Fibroblast of lung (primary cell): ENCODE results near the gene IVD. TPM values are rescaled to one million over a fixed set of nuclear protein-coding genes. Genes with fewer than 3 reads are reported as not detected.

ENCODE experiments used
- DNase-seq, 2 donors: peaks; one replicate each; pipeline versions ENCODE4 v3.0.0 to v3.0.0-alpha.2; 2010; ENCODE audit warnings: low read depth in 2 of 2
- H2AFZ ChIP-seq: 2 replicates; pipeline ENCODE4 v1.5.1; 2012; ENCODE audit warnings: low read length, control low read depth, inconsistent platforms
- H3K27ac ChIP-seq: 2 replicates; pipeline ENCODE4 v1.5.1; 2011; ENCODE audit warnings: low read length, control low read depth; ENCODE audit not compliant: insufficient read depth
- H3K27me3 ChIP-seq: 2 replicates; pipeline ENCODE4 v1.5.1; 2011; ENCODE audit warnings: mild to moderate bottlenecking, low read length; ENCODE audit not compliant: control insufficient read depth, insufficient read depth
- H3K36me3 ChIP-seq: 2 replicates; pipeline ENCODE4 v1.5.1; 2011; ENCODE audit warnings: low read length; ENCODE audit not compliant: control insufficient read depth, insufficient read depth
- H3K4me1 ChIP-seq: 2 replicates; pipeline ENCODE4 v1.5.1; 2011; ENCODE audit warnings: low read length; ENCODE audit not compliant: control insufficient read depth, insufficient read depth; ENCODE audit errors: extremely low read depth
- H3K4me2 ChIP-seq: 2 replicates; pipeline ENCODE4 v1.5.1; 2011; ENCODE audit warnings: low read length, control low read depth; ENCODE audit not compliant: insufficient read depth; ENCODE audit errors: extremely low read depth
- H3K4me3 ChIP-seq, 4 experiments: fragments of 200-600 bp in 1 of 4; sonication (generic) in 1 of 4; replicated peaks in 1 of 4; 2 replicates each; pipeline ENCODE4 v1.5.1; 2011 to 2016; ENCODE audit warnings: low read length in 4 of 4, low read depth in 3 of 4, mild to moderate bottlenecking in 3 of 4, control low read depth in 2 of 4, inconsistent platforms in 1 of 4, mixed read lengths in 1 of 4; ENCODE audit not compliant: insufficient read depth in 1 of 4; ENCODE audit errors: control extremely low read depth in 1 of 4
- H3K79me2 ChIP-seq: 2 replicates; pipeline ENCODE4 v1.5.1; 2012; ENCODE audit warnings: mild to moderate bottlenecking, low read length, inconsistent platforms; ENCODE audit not compliant: control insufficient read depth, insufficient read depth
- H3K9ac ChIP-seq: 2 replicates; pipeline ENCODE4 v1.5.1; 2011; ENCODE audit warnings: mild to moderate bottlenecking, low read length, control low read depth; ENCODE audit not compliant: insufficient read depth
- H3K9me3 ChIP-seq: 2 replicates; pipeline ENCODE4 v1.5.1; 2012; ENCODE audit warnings: low read depth, low read length; ENCODE audit not compliant: control insufficient read depth, insufficient read depth
- H4K20me1 ChIP-seq: 2 replicates; pipeline ENCODE4 v1.5.1; 2011; ENCODE audit warnings: low read length; ENCODE audit not compliant: control insufficient read depth, insufficient read depth; ENCODE audit errors: extremely low read depth
- EZH2 ChIP-seq: IDR thresholded peaks from 2 replicates; pipeline ENCODE4 v1.5.1; 2012; ENCODE audit warnings: low read length, control low read depth, mild to moderate bottlenecking; ENCODE audit errors: missing control alignments
- polyA plus RNA-seq, 2 donors: library from polyadenylated mRNA; depleted of rRNA in 1 of 2; stranded (reverse) in 1 of 2; unstranded in 1 of 2; fragments of >200 nt; gene quantifications; 2 replicates each; pipeline ENCODE4 v1.2.1, GENCODE V29; 2011 to 2012; ENCODE audit warnings: missing spikeins in 1 of 2
- total RNA-seq: library from RNA; depleted of rRNA; stranded (reverse); fragments of >200 nt; gene quantifications from 2 replicates; pipeline ENCODE4 v1.2.1, GENCODE V29; 2014
- TF ChIP-seq, protein P1 (sequence below), 2 donors: IDR thresholded peaks in 1 of 2; conservative IDR thresholded peaks in 1 of 2; 1 replicate in 1 of 2; 2 replicates in 1 of 2; pipeline ENCODE4 v1.5.1; 2011 to 2012; ENCODE audit warnings: low read length in 2 of 2, control low read depth in 1 of 2, inconsistent platforms in 1 of 2, low read depth in 1 of 2, mild to moderate bottlenecking in 1 of 2

Gene IVD
- total and polyA plus RNA-seq, 2 donors (not counting 1 experiment from before 2014, with no cell fraction given): 37.9 to 61.8 TPM

DNA sequence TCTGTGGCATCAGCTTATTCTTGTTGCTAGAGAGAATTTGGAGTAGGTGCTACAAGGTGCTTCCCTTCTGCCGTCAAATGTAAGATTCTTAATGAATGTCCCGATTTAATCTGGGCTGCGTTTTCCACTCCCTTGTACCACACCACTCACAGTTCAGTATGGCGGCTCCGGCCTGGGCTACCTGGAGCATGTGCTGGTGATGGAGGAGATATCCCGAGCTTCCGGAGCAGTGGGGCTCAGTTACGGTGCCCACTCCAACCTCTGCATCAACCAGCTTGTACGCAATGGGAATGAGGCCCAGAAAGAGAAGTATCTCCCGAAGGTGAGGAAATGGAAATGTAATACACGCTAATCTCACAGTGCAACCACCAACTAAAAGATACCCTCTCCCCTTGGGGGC is 4.9 kb downstream of the IVD start:
- TF ChIP-seq EZH2: no peak
- TF ChIP-seq, protein P1, sequence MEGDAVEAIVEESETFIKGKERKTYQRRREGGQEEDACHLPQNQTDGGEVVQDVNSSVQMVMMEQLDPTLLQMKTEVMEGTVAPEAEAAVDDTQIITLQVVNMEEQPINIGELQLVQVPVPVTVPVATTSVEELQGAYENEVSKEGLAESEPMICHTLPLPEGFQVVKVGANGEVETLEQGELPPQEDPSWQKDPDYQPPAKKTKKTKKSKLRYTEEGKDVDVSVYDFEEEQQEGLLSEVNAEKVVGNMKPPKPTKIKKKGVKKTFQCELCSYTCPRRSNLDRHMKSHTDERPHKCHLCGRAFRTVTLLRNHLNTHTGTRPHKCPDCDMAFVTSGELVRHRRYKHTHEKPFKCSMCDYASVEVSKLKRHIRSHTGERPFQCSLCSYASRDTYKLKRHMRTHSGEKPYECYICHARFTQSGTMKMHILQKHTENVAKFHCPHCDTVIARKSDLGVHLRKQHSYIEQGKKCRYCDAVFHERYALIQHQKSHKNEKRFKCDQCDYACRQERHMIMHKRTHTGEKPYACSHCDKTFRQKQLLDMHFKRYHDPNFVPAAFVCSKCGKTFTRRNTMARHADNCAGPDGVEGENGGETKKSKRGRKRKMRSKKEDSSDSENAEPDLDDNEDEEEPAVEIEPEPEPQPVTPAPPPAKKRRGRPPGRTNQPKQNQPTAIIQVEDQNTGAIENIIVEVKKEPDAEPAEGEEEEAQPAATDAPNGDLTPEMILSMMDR (conservative IDR thresholded peaks at IDR 0.05 in 1 of 2, IDR thresholded peaks at IDR 0.05 in 1 of 2; ENCODE audit: low read depth in 1 of 2, low read length in 2 of 2): no peak
- H3K27me3 ChIP-seq: no peaks in the 10 kb centered on the region
- no peak overlapping the region for H2AFZ ChIP-seq
- no peaks in the 10 kb centered on the region for H3K9me3 ChIP-seq
- peaks cover 3% of the 10 kb centered on the region for H3K4me1 ChIP-seq
- H3K36me3 ChIP-seq: peaks cover 28% of the 10 kb centered on the region
- no peaks in the 10 kb centered on the region for H4K20me1 ChIP-seq
- H3K27ac ChIP-seq: no peak overlapping the region
- H3K79me2 ChIP-seq: peaks cover 10% of the 10 kb centered on the region
- no peak overlapping the region for H3K4me3 ChIP-seq
- H3K4me2 ChIP-seq: no peak overlapping the region
- no peak for DNase-seq
- no peak overlapping the region for H3K9ac ChIP-seq

DNA sequence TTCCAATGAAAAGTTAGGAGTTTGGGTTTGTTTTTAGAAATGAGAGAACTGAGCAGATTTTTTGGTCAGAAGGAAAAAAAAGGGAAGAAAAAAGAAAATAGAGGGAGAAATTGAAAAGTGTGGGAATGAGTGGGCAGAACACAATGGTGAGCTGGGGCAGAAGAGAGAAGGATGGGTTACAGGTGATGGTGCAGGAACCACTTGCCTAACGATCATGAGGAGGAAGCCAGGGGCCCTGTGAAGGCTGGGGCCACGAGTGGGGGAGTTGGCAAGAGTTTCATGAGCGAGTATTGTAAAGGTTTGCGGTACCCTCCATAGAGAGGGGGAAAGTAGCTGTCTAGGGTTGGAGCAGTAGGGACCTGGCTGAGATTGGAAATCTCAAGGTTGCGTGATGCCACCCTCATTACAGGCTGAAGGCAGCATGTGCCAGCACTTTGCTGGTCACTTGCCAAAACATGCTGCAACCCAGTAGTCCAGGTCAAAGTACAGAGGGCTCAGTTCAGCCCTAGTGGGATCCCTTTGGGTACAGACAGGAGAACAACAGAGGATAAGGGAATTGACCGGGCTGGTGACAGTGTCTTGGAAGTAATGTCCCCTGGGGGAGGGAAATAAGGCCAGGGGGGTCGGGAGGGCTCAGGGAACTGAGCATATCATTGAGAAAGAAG is 6.6 kb downstream of the IVD start:
- Histone ChIP-seq H3K4me1 (no peaks in the 10 kb centered on the region), H3K27me3 (no peaks in the 10 kb centered on the region), H3K4me2 (no peak overlapping the region), H3K4me3 (no peak overlapping the region), H4K20me1 (no peaks in the 10 kb centered on the region), H2AFZ (no peak overlapping the region), H3K79me2 (no peaks in the 10 kb centered on the region), H3K27ac (no peak overlapping the region), H3K9ac (no peak overlapping the region), H3K36me3 (peaks cover 33% of the 10 kb centered on the region), H3K9me3 (no peaks in the 10 kb centered on the region)
- TF ChIP-seq, protein P1 (conservative IDR thresholded peaks at IDR 0.05 in 1 of 2, IDR thresholded peaks at IDR 0.05 in 1 of 2; ENCODE audit: low read depth in 1 of 2, low read length in 2 of 2): no peak
- TF ChIP-seq EZH2: no peak
- no peak for DNase-seq

DNA sequence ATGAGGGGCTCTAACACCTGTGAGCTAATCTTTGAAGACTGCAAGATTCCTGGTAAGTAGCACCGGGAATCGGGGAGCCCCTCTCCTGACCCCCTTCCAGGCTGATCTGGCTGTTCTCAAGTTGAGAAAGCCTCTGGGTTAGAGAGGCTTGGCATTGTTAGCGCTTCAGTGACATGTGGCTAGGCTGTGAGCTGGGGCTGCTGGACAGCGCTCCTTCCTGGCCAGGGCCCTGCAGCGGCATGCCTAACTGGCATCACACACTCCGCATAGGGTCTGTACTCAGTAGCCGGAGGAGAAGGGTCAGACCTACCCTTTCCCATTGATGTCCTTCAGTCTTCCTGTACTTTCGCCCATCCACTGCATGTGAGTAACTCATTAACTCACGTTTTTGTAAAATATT is 7.4 kb downstream of the IVD start:
- TF ChIP-seq, protein P1 (conservative IDR thresholded peaks at IDR 0.05 in 1 of 2, IDR thresholded peaks at IDR 0.05 in 1 of 2; ENCODE audit: low read depth in 1 of 2, low read length in 2 of 2): no peak
- TF ChIP-seq EZH2: no peak
- H3K4me3 ChIP-seq: no peak overlapping the region
- H3K27ac ChIP-seq: no peak overlapping the region
- no peak overlapping the region for H3K9ac ChIP-seq
- no peaks in the 10 kb centered on the region for H4K20me1 ChIP-seq
- H3K36me3 ChIP-seq: peaks cover 33% of the 10 kb centered on the region
- no peaks in the 10 kb centered on the region for H3K4me1 ChIP-seq
- no peak overlapping the region for H3K4me2 ChIP-seq
- H2AFZ ChIP-seq: no peak overlapping the region
- H3K27me3 ChIP-seq: no peaks in the 10 kb centered on the region
- no peak for DNase-seq
- no peaks in the 10 kb centered on the region for H3K79me2 ChIP-seq
- no peaks in the 10 kb centered on the region for H3K9me3 ChIP-seq
